ENCODE measurements around the gene FOXE3.

DNA sequence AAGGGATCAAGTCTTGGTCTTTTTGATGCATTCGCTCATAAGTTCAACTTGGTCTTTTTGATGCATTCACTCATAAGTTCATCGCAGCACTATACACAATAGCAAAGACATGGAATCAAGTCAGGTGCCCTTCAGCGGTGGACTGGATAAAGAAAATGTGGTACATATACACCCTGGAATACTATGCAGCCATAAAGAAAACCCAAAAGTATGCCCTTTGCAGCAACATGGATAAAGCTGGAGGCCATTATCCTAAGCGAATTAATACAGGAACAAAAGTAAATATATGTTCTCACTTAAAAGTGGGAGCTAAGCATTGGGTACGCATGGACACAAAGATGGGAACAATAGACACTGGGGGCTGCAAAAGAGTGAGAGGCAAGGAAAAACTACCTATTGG lies 29.8 kb upstream of the FOXE3 start:
- TF ChIP-seq, protein P1, sequence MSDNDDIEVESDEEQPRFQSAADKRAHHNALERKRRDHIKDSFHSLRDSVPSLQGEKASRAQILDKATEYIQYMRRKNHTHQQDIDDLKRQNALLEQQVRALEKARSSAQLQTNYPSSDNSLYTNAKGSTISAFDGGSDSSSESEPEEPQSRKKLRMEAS (IDR thresholded peaks at IDR 0.05) = no peak
- TF ChIP-seq, protein P2, sequence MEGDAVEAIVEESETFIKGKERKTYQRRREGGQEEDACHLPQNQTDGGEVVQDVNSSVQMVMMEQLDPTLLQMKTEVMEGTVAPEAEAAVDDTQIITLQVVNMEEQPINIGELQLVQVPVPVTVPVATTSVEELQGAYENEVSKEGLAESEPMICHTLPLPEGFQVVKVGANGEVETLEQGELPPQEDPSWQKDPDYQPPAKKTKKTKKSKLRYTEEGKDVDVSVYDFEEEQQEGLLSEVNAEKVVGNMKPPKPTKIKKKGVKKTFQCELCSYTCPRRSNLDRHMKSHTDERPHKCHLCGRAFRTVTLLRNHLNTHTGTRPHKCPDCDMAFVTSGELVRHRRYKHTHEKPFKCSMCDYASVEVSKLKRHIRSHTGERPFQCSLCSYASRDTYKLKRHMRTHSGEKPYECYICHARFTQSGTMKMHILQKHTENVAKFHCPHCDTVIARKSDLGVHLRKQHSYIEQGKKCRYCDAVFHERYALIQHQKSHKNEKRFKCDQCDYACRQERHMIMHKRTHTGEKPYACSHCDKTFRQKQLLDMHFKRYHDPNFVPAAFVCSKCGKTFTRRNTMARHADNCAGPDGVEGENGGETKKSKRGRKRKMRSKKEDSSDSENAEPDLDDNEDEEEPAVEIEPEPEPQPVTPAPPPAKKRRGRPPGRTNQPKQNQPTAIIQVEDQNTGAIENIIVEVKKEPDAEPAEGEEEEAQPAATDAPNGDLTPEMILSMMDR (IDR thresholded peaks at IDR 0.05; ENCODE audit: low read depth, low read length, missing input control) = no peak
- TF ChIP-seq YY1 (IDR thresholded peaks at IDR 0.05) (no peak), NR2F2 (IDR thresholded peaks at IDR 0.05) (no peak), GABPA (IDR thresholded peaks at IDR 0.05 in 1 of 2, conservative IDR thresholded peaks at IDR 0.05 in 1 of 2) (no peak), SP1 (IDR thresholded peaks at IDR 0.05) (no peak), RAD21 (IDR thresholded peaks at IDR 0.05) (no peak)
- TF ChIP-seq, protein P3, sequence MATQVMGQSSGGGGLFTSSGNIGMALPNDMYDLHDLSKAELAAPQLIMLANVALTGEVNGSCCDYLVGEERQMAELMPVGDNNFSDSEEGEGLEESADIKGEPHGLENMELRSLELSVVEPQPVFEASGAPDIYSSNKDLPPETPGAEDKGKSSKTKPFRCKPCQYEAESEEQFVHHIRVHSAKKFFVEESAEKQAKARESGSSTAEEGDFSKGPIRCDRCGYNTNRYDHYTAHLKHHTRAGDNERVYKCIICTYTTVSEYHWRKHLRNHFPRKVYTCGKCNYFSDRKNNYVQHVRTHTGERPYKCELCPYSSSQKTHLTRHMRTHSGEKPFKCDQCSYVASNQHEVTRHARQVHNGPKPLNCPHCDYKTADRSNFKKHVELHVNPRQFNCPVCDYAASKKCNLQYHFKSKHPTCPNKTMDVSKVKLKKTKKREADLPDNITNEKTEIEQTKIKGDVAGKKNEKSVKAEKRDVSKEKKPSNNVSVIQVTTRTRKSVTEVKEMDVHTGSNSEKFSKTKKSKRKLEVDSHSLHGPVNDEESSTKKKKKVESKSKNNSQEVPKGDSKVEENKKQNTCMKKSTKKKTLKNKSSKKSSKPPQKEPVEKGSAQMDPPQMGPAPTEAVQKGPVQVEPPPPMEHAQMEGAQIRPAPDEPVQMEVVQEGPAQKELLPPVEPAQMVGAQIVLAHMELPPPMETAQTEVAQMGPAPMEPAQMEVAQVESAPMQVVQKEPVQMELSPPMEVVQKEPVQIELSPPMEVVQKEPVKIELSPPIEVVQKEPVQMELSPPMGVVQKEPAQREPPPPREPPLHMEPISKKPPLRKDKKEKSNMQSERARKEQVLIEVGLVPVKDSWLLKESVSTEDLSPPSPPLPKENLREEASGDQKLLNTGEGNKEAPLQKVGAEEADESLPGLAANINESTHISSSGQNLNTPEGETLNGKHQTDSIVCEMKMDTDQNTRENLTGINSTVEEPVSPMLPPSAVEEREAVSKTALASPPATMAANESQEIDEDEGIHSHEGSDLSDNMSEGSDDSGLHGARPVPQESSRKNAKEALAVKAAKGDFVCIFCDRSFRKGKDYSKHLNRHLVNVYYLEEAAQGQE (IDR thresholded peaks at IDR 0.05) = no peak
